Smooth muscle cell (in vitro differentiated cells): ENCODE data around the gene SPOCK1. TPM values are rescaled to one million over a fixed set of nuclear protein-coding genes. Genes with fewer than 3 reads are reported as not detected.

Experiments used
- DNase-seq: peaks from one replicate; lab custom pipeline; 2025; ENCODE audit not compliant: unreplicated experiment; lab: John Stamatoyannopoulos, UW
- H2AFZ ChIP-seq: fragments of 200-600 bp; sonication (generic); 2 replicates; pipeline ENCODE4 v1.6.0; 2016; ENCODE audit warnings: antibody characterized with exemption, low read depth, mild to moderate bottlenecking
- H3F3A ChIP-seq: fragments of 200-600 bp; sonication (generic); 2 replicates; pipeline ENCODE4 v1.6.0; 2017; ENCODE audit warnings: antibody characterized with exemption, low read depth
- H3K27ac ChIP-seq: fragments of 200-600 bp; sonication (generic); 2 replicates; pipeline ENCODE4 v1.5.1; 2016; ENCODE audit warnings: low read depth, mild to moderate bottlenecking
- H3K27me3 ChIP-seq: fragments of 200-600 bp; sonication (generic); 2 replicates; pipeline ENCODE4 v1.6.1; 2016; ENCODE audit warnings: low read depth, mild to moderate bottlenecking
- H3K36me3 ChIP-seq: fragments of 200-600 bp; sonication (generic); 2 replicates; pipeline ENCODE4 v1.5.1; 2016; ENCODE audit warnings: low read depth
- H3K4me1 ChIP-seq: fragments of 200-600 bp; sonication (generic); 2 replicates; pipeline ENCODE4 v1.5.1; 2016; ENCODE audit warnings: low read depth
- H3K4me2 ChIP-seq: fragments of 200-600 bp; sonication (generic); 2 replicates; pipeline ENCODE4 v1.6.0; 2016; ENCODE audit warnings: mild to moderate bottlenecking
- H3K4me3 ChIP-seq: fragments of 200-600 bp; sonication (generic); 2 replicates; pipeline ENCODE4 v1.5.1; 2016; ENCODE audit warnings: mild to moderate bottlenecking
- H3K79me2 ChIP-seq: fragments of 200-600 bp; sonication (generic); 2 replicates; pipeline ENCODE4 v1.6.0; 2016; ENCODE audit warnings: low read depth, mild to moderate bottlenecking
- H3K9ac ChIP-seq: fragments of 200-600 bp; sonication (generic); 2 replicates; pipeline ENCODE4 v1.6.0; 2016; ENCODE audit warnings: low read depth
- H3K9me3 ChIP-seq: fragments of 200-600 bp; sonication (generic); replicated peaks from 2 replicates; pipeline ENCODE4 v1.5.1; 2016; ENCODE audit warnings: low read depth
- H4K20me1 ChIP-seq: fragments of 200-600 bp; sonication (generic); 2 replicates; pipeline ENCODE4 v1.6.0; 2016; ENCODE audit warnings: low read depth
- WGBS: methylation state at CpG from one replicate; pipeline ENCODE4 v1.1.7; 2016; ENCODE audit warnings: low lambda C conversion rate; 5-methylcytosine and 5-hydroxymethylcytosine counted together
- polyA plus RNA-seq: library from polyadenylated mRNA; unstranded; fragments of >200 nt; fragmentation: Nextera tagmentation; extraction: Ambion mirVana; gene quantifications from 2 replicates; pipeline ENCODE4 v1.2.1, GENCODE V29; 2016
- total RNA-seq: library from RNA; depleted of rRNA; stranded (reverse); fragments of >200 nt; gene quantifications from 2 replicates; pipeline ENCODE4 v1.2.3, GENCODE V29; 2014
- TF ChIP-seq, protein P1 (sequence below): fragments of 200-600 bp; sonication (generic); IDR thresholded peaks from 2 replicates; pipeline ENCODE4 v1.5.1; 2017; ENCODE audit warnings: borderline replicate concordance, mild to moderate bottlenecking, antibody characterized with exemption; ENCODE audit not compliant: insufficient read depth, poor library complexity, severe bottlenecking

Gene SPOCK1
- total and polyA plus RNA-seq, 2 experiments from 2014 or later: 56.2 to 80.0 TPM

DNA sequence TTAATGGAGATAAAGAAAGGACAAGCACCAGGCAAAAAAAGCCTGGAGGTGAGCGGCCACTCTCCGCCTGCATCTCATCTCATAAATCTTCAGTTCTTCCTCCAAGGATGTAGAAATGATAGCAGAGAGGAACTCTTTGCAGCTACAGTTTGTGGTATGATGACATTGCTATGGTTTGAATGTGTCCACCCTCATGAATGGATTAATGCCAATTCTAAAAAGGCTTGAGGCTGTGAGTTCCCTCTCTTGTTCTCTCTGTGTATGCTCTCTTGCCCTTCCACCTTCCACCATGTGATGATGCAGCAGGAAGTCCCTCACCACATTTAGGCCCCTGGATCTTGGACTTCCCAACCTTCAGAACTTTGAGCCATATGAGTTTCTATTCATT is 126.4 kb downstream of the SPOCK1 start:
- Histone ChIP-seq H3K4me3 (no peak overlapping the region), H3K36me3 (no peaks in the 10 kb centered on the region), H3K9me3 (no peaks in the 10 kb centered on the region), H3K4me2 (no peak overlapping the region), H3K4me1 (no peaks in the 10 kb centered on the region), H3K27me3 (no peaks in the 10 kb centered on the region), H4K20me1 (no peaks in the 10 kb centered on the region), H3F3A (no peaks in the 10 kb centered on the region), H3K9ac (no peak overlapping the region), H2AFZ (no peak overlapping the region), H3K27ac (no peak overlapping the region), H3K79me2 (no peaks in the 10 kb centered on the region)
- TF ChIP-seq, protein P1, sequence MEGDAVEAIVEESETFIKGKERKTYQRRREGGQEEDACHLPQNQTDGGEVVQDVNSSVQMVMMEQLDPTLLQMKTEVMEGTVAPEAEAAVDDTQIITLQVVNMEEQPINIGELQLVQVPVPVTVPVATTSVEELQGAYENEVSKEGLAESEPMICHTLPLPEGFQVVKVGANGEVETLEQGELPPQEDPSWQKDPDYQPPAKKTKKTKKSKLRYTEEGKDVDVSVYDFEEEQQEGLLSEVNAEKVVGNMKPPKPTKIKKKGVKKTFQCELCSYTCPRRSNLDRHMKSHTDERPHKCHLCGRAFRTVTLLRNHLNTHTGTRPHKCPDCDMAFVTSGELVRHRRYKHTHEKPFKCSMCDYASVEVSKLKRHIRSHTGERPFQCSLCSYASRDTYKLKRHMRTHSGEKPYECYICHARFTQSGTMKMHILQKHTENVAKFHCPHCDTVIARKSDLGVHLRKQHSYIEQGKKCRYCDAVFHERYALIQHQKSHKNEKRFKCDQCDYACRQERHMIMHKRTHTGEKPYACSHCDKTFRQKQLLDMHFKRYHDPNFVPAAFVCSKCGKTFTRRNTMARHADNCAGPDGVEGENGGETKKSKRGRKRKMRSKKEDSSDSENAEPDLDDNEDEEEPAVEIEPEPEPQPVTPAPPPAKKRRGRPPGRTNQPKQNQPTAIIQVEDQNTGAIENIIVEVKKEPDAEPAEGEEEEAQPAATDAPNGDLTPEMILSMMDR: no peak
- 93% methylated on average over 2 of the region's 2 CpGs for WGBS
- no peak for DNase-seq

DNA sequence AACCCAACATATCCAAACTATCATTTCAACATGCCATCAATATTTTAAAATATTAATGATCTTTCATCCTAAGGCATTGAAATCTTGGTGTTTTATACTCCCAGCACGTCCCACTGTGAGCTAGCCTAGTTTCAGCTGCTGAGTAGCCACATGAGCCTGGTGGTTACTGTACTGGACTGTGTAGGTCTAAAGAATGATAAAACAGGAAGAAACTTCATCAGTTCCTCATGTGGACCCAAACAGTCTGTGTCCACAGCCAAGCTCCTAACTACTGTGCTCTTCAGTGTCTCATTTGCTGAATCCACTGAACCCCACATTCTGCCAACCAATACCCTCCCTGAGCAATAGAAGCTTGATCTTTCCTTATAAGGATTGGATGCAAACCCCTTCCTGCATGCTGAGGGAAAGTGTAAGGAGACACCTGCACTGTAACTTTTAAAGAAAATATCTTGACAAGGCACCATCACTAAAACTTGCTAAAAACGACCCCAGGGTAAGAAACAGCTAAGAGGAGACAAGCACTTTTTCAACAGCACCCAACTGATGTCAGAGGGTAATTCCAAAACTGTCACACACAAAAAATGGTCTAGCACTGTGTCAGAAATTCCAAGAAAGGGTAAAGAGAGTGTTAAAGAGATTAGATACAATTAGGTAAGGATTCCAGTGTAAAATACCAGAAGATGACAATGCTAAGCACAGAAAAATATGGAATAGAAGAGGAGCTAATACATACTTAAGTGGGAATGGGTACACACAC is 126.9 kb downstream of the SPOCK1 start:
- WGBS: 69% methylated on average over 2 of the region's 2 CpGs
- H3K9ac ChIP-seq: no peak overlapping the region
- TF ChIP-seq, protein P1: no peak
- no peaks in the 10 kb centered on the region for H3K4me1 ChIP-seq
- H3K27ac ChIP-seq: no peak overlapping the region
- H3K27me3 ChIP-seq: no peaks in the 10 kb centered on the region
- no peaks in the 10 kb centered on the region for H3F3A ChIP-seq
- no peak overlapping the region for H2AFZ ChIP-seq
- no peaks in the 10 kb centered on the region for H4K20me1 ChIP-seq
- H3K79me2 ChIP-seq: no peaks in the 10 kb centered on the region
- H3K4me3 ChIP-seq: no peak overlapping the region
- no peak for DNase-seq
- no peaks in the 10 kb centered on the region for H3K36me3 ChIP-seq
- no peaks in the 10 kb centered on the region for H3K9me3 ChIP-seq
- no peak overlapping the region for H3K4me2 ChIP-seq

DNA sequence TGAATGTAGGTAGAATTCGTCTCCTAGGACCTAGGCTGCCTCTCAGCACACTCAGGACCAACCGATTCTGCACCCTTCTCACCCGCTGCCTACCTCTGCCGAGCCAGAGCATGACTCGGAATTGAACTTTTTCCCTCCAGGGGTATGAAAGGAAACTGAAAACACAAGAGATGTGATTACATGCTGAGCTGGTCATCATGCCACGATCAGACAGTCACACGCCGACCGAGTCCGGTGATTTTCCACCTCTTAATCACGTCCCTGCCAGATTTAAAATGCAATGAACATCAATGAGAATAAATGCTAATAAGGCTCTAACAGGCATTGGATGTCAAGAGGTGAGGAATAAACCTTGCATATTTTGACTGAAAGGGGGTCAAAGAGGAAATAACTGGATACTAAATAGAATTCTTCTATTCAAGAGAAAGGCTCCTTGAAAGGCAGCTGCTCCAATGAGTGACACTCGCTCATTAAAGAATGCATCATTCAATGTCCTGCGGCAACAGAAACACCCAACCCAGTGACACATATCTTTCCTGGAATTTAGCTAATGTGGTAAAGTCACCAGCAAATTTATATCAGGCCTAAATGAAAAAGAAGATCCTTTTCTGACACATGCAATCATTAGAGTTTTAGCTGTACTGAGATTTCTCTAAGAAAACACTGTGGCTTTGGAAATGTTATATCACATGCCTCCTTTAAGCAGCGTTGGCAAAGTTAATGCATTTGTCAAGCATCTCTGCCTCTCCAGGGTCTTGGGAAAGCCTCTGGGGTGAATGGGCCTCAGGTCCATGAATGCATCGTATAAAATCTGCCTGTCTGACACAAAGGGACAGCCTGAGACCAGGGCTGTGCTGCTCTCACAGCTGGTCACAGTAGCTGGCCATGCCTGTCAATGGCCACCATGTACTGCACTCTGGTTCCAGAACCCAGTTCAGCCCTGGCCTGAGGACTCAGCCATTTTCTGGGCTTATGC is 128.7 kb downstream of the SPOCK1 start:
- H2AFZ ChIP-seq: no peak overlapping the region
- no peak for DNase-seq
- no peaks in the 10 kb centered on the region for H3K36me3 ChIP-seq
- no peaks in the 10 kb centered on the region for H3K79me2 ChIP-seq
- H3K4me2 ChIP-seq: no peak overlapping the region
- H3K4me3 ChIP-seq: no peak overlapping the region
- H3K27me3 ChIP-seq: no peaks in the 10 kb centered on the region
- no peak overlapping the region for H3K27ac ChIP-seq
- no peaks in the 10 kb centered on the region for H3K4me1 ChIP-seq
- H3K9ac ChIP-seq: no peak overlapping the region
- WGBS: 89% methylated on average over 15 of the region's 15 CpGs
- TF ChIP-seq, protein P1: no peak
- no peaks in the 10 kb centered on the region for H3K9me3 ChIP-seq
- no peaks in the 10 kb centered on the region for H4K20me1 ChIP-seq
- H3F3A ChIP-seq: no peaks in the 10 kb centered on the region
